ENCODE results near the gene TRPM6.
"Not testable (repeated sequence)": the region's sequence is repeated elsewhere in the genome, so short reads cannot be mapped to it uniquely, and the experiment has no call there.

Gene TRPM6

DNA sequence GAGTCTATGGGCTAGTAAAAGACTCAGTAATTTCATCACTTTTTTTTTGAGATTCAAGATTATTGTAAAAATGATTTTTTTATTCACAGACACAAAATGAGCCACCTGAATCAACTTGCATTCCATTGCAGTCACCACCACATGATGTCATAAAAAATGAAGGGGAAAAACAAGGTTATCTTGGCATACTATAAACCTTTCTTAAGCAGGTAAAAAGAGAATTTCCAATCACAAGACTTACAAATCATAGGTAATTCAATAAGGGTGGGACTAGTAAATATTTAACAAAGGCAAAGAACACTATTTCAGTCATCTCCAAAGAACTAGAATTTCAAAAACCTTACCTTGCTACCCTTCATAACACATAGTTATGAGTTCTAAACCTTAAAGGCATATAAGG lies 30.7 kb downstream of the TRPM6 start:
- H3K4me3 ChIP-seq (ENCODE audit: low read depth, low read length) = no peak overlapping the region
- TF ChIP-seq, protein P1, sequence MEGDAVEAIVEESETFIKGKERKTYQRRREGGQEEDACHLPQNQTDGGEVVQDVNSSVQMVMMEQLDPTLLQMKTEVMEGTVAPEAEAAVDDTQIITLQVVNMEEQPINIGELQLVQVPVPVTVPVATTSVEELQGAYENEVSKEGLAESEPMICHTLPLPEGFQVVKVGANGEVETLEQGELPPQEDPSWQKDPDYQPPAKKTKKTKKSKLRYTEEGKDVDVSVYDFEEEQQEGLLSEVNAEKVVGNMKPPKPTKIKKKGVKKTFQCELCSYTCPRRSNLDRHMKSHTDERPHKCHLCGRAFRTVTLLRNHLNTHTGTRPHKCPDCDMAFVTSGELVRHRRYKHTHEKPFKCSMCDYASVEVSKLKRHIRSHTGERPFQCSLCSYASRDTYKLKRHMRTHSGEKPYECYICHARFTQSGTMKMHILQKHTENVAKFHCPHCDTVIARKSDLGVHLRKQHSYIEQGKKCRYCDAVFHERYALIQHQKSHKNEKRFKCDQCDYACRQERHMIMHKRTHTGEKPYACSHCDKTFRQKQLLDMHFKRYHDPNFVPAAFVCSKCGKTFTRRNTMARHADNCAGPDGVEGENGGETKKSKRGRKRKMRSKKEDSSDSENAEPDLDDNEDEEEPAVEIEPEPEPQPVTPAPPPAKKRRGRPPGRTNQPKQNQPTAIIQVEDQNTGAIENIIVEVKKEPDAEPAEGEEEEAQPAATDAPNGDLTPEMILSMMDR (IDR thresholded peaks at IDR 0.05; ENCODE audit: low read depth, low read length) = no peak

GRCh38 chr9:74855072-74855471 lies 32.6 kb downstream of the TRPM6 start:
- H3K4me3 ChIP-seq (ENCODE audit: low read depth, low read length) = no peak overlapping the region
- TF ChIP-seq, protein P1 (IDR thresholded peaks at IDR 0.05; ENCODE audit: low read depth, low read length) = no peak

DNA sequence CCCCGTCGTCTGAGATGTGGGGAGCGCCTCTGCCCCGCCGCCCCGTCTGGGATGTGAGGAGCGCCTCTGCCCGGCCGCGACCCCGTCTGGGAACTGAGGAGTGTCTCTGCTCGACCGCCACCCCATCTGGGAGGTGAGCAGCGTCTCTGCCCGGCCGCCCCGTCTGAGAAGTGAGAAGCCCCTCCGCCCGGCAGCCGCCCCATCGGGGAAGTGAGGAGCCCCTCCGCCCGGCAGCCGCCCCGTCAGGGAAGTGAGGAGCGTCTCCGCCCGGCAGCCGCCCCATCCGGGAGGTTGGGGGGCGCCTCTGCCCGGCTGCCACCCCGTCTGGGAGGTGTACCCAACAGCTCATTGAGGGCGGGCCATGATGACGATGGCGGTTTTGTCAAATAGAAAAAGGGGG lies 34.7 kb downstream of the TRPM6 start:
- not testable (repeated sequence) for H3K4me3 ChIP-seq (ENCODE audit: low read depth, low read length)

DNA sequence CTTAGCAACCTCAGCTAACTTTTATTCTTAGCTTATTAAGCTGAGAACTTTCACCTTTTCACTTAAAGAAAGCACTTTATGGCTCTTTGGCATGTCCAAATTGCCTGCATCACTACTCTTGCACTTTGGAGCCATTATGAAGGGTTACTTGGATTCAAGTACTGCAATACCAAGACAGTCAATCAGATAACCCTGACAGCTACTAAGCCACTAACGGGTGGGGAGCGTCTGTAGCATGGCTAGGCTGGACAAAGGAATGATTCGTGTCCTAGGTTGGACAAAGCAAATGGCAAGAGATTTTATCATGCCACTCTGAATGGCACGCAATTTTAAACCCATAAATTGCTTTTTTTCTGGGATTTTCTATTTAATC lies 39.6 kb downstream of the TRPM6 start:
- no peak overlapping the region for H3K4me3 ChIP-seq (ENCODE audit: low read depth, low read length)
- TF ChIP-seq, protein P1 (IDR thresholded peaks at IDR 0.05; ENCODE audit: low read depth, low read length) = no peak

- TF ChIP-seq, protein P1 (IDR thresholded peaks at IDR 0.05; ENCODE audit: low read depth, low read length) = no peak
- H3K4me3 ChIP-seq (ENCODE audit: low read depth, low read length) = no peak overlapping the region
These were observed 40.1 kb downstream of the TRPM6 start for GRCh38 chr9:74847478-74848152.

DNA sequence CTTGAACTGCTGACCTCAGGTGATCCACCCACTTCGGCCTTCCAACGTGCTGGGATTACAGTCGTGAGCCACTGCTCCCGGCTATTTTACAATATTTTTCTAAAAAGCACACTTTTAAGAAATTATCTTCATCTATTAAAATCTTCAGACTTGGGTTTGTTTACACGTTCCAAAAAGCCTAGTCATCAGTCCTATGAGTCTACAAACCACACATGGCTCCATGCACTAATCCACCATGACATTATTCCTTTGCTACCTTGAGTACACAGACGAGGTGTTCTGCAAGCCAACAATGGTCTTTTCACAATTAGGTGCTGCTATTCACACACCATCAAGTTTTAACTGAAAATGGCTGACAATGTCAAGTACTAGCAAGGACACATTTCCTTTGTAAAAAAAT lies 41.0 kb downstream of the TRPM6 start:
- TF ChIP-seq, protein P1 (IDR thresholded peaks at IDR 0.05; ENCODE audit: low read depth, low read length) = no peak
- no peak overlapping the region for H3K4me3 ChIP-seq (ENCODE audit: low read depth, low read length)

DNA sequence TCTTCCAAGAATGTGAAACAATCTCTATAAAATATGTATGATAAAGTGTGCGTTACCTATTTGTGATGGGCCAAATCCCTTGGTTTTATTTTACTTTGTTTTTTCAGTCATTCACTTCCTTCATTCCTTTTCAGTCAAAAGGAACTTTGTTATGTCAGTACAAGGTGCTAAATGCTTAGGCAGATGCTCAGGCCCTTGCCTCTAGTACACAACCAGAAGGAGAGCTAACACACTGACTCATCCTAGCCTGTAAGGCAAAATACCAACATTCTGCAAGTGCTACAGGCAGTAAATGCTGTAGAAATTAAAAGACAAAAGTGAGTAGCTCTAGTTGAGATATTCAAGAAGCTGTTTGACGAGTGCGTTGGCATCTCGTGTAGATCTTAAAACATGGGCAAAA lies 49.4 kb downstream of the TRPM6 start:
- TF ChIP-seq, protein P1 (IDR thresholded peaks at IDR 0.05; ENCODE audit: low read depth, low read length) = no peak
- no peak overlapping the region for H3K4me3 ChIP-seq (ENCODE audit: low read depth, low read length)

- H3K4me3 ChIP-seq (ENCODE audit: low read depth, low read length) = no peak overlapping the region
- TF ChIP-seq, protein P1 (IDR thresholded peaks at IDR 0.05; ENCODE audit: low read depth, low read length) = no peak
These were observed 63.1 kb downstream of the TRPM6 start for GRCh38 chr9:74824654-74825053.
